Pulmonary artery endothelial cell (primary cell): Measurements from ENCODE around the gene HPCA. TPM values are rescaled to one million over a fixed set of nuclear protein-coding genes. Genes with fewer than 3 reads are reported as not detected.

Experiments
- DNase-seq: peaks from one replicate; pipeline ENCODE4 v3.0.0-alpha.2; 2011; ENCODE audit warnings: low read depth, low spot score
- total RNA-seq: library from RNA; depleted of rRNA; stranded (reverse); fragments of >200 nt; gene quantifications from 2 replicates; pipeline ENCODE4 v1.2.3, GENCODE V29; 2014

Gene HPCA
- total RNA-seq, 1 donor from 2014 or later = not detected

GRCh38 chr1:32889731-32890278, 3.5 kb downstream of the HPCA start:
- DNase-seq = no peak

- DNase-seq = no peak
These were observed 4.4 kb downstream of the HPCA start for GRCh38 chr1:32890516-32891240.

DNA sequence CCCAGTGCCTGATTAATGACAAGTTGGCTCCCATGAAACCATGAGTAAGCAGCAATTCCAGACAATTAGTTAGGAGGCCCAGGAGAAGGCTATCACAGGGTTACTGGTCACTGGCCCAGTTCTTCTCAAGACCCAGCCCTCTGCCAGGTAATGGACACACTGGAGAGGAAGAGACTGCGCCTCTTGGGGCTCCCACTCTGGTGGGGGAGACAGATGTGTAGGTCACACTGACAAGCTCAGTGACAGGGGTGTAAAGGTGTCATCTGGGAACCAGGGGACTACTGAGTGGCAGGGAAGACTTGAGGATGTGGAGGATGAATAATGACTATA, 4.9 kb downstream of the HPCA start:
- no peak for DNase-seq

DNA sequence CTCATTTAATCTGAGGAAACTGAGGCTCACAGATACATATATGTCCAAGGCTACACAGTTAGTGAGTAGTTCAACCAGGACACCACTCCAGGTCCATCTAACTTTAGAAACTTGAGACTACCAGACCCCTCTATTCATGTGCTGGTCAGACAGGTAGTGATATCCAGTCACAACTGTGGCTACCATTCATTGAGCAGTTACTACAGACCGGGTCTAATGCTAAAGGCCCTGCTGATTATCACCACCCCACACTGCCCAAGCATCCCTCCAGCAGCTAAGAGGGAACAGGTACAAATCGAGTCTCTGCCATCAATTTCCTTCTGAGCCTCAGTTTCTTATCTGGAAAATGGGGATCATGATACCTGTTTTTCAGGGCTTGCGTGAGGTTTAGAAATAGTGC, 5.3 kb downstream of the HPCA start:
- DNase-seq = no peak

- no peak for DNase-seq
These were observed 6.3 kb downstream of the HPCA start for GRCh38 chr1:32892368-32893197.

- DNase-seq = no peak
These were observed 7.1 kb downstream of the HPCA start for GRCh38 chr1:32893198-32894018.

DNA sequence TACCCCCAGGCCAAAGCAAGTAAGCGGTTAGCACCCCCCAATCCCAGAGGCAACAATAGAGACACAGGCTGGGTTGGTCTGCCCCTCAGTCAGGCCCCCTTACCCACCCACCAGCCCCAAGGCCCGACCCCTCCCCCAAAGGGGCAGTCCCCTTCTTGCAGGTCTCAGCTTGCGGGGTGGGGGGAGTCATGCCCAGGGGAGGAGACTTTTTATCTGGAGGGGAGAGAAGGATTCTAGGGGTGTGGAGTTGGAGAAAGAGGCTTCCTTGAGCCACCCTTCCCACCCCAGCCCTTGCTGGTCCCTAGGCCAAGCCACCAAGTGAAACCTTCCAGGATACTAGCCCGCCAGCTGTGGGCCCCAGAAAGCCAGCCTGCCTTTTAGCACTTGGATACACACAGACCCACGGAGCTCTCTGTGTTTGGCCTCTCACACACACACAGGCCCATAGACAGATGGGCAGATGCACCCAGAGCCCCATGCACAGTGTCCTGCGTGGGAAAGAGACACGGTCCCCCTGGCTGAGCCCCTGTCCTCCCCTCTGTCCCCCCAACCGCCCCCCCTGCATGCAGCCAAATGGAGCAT, 7.8 kb downstream of the HPCA start:
- DNase-seq = no peak

DNA sequence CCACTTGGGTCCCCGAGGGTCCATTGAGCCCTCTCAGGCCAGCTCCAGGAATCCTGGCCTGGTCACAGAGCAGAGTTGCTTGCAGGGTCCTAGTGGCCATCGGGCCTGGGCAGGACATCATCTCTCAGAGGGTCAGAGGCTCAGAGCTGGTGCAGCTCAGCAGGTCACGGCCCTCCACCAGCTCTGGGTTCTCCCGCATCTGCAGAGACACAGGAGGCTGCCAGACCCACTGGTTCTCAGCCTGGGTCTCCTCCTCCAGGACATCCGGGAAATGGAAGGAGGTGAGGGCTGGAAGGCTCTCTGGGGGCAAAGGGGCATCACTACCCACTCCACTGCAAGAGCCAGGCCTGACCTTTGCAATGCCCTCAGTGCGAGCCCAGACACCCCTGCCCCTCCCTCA, 8.4 kb downstream of the HPCA start:
- no peak for DNase-seq

- DNase-seq = no peak
These were observed 9.3 kb downstream of the HPCA start for GRCh38 chr1:32895325-32896215.

DNA sequence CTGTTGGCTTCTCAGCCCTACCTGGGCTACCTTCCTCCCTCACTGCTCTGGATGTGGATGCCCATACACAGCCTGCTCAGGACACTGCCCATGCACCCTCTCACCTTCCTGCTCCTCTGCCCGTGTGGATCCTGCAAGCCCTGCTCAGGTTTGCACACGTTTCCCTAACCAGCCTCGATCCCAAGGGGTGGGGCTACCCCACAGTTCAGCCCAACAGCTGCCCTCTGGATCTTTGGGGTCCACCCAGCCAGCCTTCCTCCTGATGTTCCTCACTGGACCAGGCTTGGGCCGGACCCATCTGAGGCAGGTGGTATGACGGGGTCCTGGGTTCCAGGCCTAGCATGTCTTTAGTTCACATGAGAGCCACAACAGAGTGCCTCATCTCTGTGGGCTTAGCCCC, 10.2 kb downstream of the HPCA start:
- no peak for DNase-seq

DNA sequence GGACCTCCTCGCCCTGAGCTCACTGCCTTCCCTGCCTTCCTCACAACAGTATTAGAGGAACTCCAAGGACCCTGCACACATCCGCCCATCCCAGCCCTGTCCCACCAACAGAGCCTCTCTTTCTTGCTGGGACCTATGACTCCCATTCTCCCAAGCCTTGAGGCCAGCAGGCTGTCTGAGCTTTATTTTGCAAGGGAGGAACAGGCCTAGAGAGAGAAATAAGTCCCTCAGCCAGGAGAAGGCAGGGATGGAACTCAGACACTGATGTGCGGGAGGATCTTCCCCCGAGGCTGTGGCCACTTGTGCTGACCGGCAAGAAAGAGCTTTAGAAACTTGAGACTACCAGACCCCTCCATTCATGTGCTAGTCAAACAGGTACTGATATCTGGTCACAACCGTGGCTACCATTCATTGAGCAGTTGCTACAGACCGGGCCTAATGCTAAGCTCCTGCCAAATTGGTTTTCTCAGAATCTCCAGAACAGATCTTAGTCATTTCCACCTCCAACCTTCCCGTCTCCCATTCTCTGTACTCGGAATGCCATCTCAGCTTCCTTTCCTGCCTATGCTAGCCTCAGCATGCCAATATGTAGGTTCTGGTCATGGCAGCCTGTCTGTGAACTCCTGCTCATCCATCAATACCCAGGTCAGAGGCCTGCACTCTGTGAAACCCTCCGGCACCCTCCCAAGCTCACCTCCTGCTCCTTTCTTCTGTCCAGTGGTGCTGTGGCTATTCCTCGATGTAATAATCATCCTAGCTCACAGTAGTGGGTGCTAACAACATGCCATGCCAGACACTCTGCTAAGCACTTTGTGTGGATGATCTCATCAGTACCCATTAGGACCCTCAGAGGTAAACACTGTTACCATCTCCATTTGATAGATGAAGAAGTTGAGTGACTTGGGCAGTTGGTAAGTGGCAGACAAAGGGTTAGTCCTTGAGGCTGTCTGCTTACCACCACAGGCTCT, 11.1 kb downstream of the HPCA start:
- DNase-seq = no peak

DNA sequence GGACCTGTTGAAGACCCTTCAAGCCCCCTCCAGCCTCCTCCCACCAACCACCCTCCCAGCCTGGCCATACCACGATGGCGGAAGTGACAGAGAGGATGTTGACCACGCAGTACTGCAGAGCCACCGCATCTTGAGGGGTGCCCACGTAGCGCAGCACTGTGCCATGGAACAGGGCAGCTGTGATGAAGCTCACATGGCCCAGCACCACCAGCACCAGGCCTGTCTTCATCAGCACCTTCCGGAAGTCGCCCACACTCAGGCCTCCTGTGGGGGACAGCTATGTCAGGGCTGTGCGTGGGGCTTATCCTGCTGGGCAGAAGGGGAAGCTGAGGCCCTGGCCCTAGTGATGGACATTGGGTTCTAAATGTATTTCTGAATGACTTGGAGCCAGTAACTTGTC, 11.8 kb downstream of the HPCA start:
- no peak for DNase-seq

- DNase-seq = no peak
These were observed 12.7 kb downstream of the HPCA start for GRCh38 chr1:32898958-32899357.

DNA sequence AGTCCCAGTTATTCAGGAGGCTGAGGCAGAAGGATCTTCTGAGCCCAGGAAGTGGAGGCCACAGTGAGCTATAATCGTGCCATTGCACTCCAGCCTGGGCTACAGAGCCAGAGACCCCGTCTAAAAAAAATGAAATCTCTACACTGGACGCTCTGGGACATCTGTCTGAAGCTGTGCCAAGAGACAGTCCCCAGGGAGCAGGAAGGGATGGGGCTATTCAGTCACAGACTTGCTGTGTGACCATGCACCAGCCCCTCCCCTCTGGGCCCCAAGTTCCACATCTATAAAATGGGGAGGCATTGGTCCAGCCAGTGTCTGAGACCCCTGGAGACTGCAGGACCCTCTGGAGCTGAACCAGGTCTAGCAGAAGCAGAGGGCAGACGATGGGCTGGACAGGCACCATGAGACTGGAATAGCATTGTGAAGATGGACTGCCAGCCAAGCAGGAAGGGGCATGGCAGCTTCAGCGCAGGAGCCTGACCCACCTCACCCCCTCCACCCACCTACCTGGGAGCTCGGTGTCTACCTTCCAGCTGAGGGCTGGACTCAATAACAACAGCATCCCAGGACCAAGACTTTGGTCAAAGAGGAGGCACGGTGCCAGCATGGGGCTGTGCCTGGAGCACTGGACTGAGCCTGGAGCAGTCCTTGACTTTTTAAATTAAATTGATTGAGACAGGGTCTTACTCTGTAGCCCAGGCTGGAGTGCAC, 13.4 kb downstream of the HPCA start:
- no peak for DNase-seq

GRCh38 chr1:32900371-32900955, 14.2 kb downstream of the HPCA start:
- no peak for DNase-seq

DNA sequence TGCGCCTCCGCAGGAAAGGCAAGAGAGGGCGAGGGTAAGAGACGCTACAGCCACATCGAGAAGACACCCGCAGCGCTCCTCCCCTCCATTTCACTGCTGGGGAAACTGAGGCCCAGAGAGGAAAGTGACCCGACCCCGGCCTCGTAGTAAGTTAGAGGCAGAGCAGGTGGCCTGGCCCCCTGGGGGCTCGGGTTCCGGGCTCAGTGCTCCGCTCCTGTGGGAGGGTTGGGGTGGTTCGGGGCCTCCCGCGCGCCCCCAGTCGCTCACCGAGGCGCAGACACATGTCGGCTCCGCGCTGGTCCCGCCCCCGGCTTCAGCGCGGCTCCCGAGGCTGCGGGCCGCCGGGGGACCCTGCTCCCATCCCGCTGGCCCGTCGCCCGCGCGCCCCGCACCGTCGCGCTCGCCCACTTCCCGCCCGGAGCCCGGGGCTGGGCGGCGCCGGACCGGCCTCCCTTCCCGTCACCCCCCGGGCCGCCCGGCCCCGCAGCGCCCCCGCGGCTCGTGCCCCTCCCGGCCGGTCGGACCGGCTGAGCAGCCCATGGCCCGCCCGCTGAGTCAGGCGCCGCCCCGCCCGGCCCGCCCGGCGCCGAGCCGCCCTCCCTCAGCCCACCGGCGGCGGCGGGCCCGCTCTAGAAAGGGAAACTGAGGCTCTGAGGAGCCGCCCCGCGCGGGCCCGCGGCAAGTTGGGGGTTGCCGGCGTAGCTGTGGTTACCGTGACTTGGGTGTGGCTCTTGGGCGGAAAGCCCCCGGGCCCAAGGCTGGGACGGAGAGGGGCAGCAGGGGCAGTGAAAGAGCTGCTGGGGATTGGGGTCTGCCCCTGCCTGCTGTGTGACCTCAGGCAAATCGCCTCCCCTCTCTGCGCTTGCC, 14.9 kb downstream of the HPCA start, which contains the start of gene TMEM54:
Gene TMEM54 (minus strand): TSS at position 434 of the 867 bp plus-strand sequence. CDS start 151 bp downstream, at position 283.
- DNase-seq = no peak
